Measurements from ENCODE around the gene CCL14. TPM values are rescaled to one million over a fixed set of nuclear protein-coding genes. Genes with fewer than 3 reads are reported as not detected.

CCL14 gene
- total RNA-seq, 1 experiment from 2014 or later, result not detected

GRCh38 chr17:35953720-35954119 is 32.8 kb downstream of the CCL14 start:
- DNase-seq (ENCODE audit: low spot score) (peak; percentile 40), ATAC-seq (peak; percentile 24; the same call in 1 of the 2 replicates)
- peaks cover 12% of the 10 kb centered on the region for H3K4me1 Mint-ChIP-seq
- no peak for TF ChIP-seq SOX15 (CRISPR knock-in tag; IDR thresholded peaks at IDR 0.05)
- no peak for TF ChIP-seq OVOL2 (CRISPR knock-in tag; IDR thresholded peaks at IDR 0.05; ENCODE audit: borderline replicate concordance)
- TF ChIP-seq FOXP4 (CRISPR knock-in tag; IDR thresholded peaks at IDR 0.05), result no peak
- TF ChIP-seq ZNF219 (CRISPR knock-in tag; IDR thresholded peaks at IDR 0.05; ENCODE audit: borderline replicate concordance), result no peak
- TF ChIP-seq ZNF671 (CRISPR knock-in tag; IDR thresholded peaks at IDR 0.05), result no peak
- TF ChIP-seq NFE2L1 (CRISPR knock-in tag; IDR thresholded peaks at IDR 0.05), result no peak
- ChIA-PET POLR2A (no interaction called here), CTCF (interaction anchor here (1.5 kb wide), 1 partner anchor 195 kb away, joined by 6 read pairs; no protein-coding TSS in a partner anchor)
- H3K27me3 Mint-ChIP-seq (ENCODE audit: low read depth), result no peaks in the 10 kb centered on the region; the same call in 1 of the 2 replicates
- 0 out of 2 replicates have a peak, but pooled peaks cover 3% of the 10 kb centered on the region for H3K9me3 Mint-ChIP-seq
- H3K36me3 Mint-ChIP-seq, result no peaks in the 10 kb centered on the region
- H3K4me3 Mint-ChIP-seq, result no peak overlapping the region
- no peak overlapping the region for H3K27ac Mint-ChIP-seq

- DNase-seq (ENCODE audit: low spot score), result no peak
- CTCF ChIA-PET, result interaction anchor here (1.0 to 2.9 kb wide), 7 partner anchors 18 to 534 kb away, joined by 3 to 12 read pairs (median 3); partner anchors contain the start of gene RDM1
- H3K9me3 Mint-ChIP-seq, result no peaks in the 10 kb centered on the region
- H3K27ac Mint-ChIP-seq, result no peak overlapping the region
- H3K4me3 Mint-ChIP-seq, result no peak overlapping the region
- TF ChIP-seq ZNF263 (CRISPR knock-in tag; IDR thresholded peaks at IDR 0.05; ENCODE audit: low read depth), result no peak
- TF ChIP-seq CREM (CRISPR knock-in tag; IDR thresholded peaks at IDR 0.05), result no peak
- no peak for TF ChIP-seq NFE2L1 (CRISPR knock-in tag; IDR thresholded peaks at IDR 0.05)
- no peak for TF ChIP-seq SMAD4 (CRISPR knock-in tag; IDR thresholded peaks at IDR 0.05)
- no peak for TF ChIP-seq MLX (CRISPR knock-in tag; IDR thresholded peaks at IDR 0.05)
- TF ChIP-seq NFATC4 (CRISPR knock-in tag; IDR thresholded peaks at IDR 0.05), result no peak
- TF ChIP-seq E2F4 (CRISPR knock-in tag; IDR thresholded peaks at IDR 0.05; ENCODE audit: borderline replicate concordance, low read depth), result no peak
- no peak for TF ChIP-seq SMAD3 (CRISPR knock-in tag; IDR thresholded peaks at IDR 0.05; ENCODE audit: borderline replicate concordance)
- TF ChIP-seq SP1 (CRISPR knock-in tag; conservative IDR thresholded peaks at IDR 0.05), result no peak
- no peak for TF ChIP-seq FOXP4 (CRISPR knock-in tag; IDR thresholded peaks at IDR 0.05)
- no peak for TF ChIP-seq TP53 (CRISPR knock-in tag; IDR thresholded peaks at IDR 0.05)
- no peak for TF ChIP-seq GABPB1 (CRISPR knock-in tag; IDR thresholded peaks at IDR 0.05)
- TF ChIP-seq ZNF317 (CRISPR knock-in tag; IDR thresholded peaks at IDR 0.05; ENCODE audit: borderline replicate concordance, low read depth), result no peak
- TF ChIP-seq HMGA2 (CRISPR knock-in tag; IDR thresholded peaks at IDR 0.05), result no peak
- TF ChIP-seq ZBTB43 (CRISPR knock-in tag; IDR thresholded peaks at IDR 0.05), result no peak
- no peak for TF ChIP-seq CTCF (IDR thresholded peaks at IDR 0.05)
- no peak for TF ChIP-seq NR1H2 (CRISPR knock-in tag; IDR thresholded peaks at IDR 0.05)
- TF ChIP-seq PREB (CRISPR knock-in tag; IDR thresholded peaks at IDR 0.05; ENCODE audit: borderline replicate concordance), result no peak
- TF ChIP-seq ZNF219 (CRISPR knock-in tag; IDR thresholded peaks at IDR 0.05; ENCODE audit: borderline replicate concordance), result no peak
- no peak for TF ChIP-seq ELF4 (CRISPR knock-in tag; IDR thresholded peaks at IDR 0.05; ENCODE audit: low read depth)
- no peak for ATAC-seq
- no peaks in the 10 kb centered on the region for H3K36me3 Mint-ChIP-seq
- POLR2A ChIA-PET, result no interaction called here
- peaks cover 12% of the 10 kb centered on the region for H3K4me1 Mint-ChIP-seq
- H3K27me3 Mint-ChIP-seq (ENCODE audit: low read depth), result no peaks in the 10 kb centered on the region; the same call in 1 of the 2 replicates
Measured at GRCh38 chr17:35949401-35949800, 37.1 kb downstream of the CCL14 start.
